ENCODE results near the gene ALDH3B1.
"Not testable (repeated sequence)": the region's sequence is repeated elsewhere in the genome, so short reads cannot be mapped to it uniquely, and the experiment has no call there.

Gene ALDH3B1, protein sequence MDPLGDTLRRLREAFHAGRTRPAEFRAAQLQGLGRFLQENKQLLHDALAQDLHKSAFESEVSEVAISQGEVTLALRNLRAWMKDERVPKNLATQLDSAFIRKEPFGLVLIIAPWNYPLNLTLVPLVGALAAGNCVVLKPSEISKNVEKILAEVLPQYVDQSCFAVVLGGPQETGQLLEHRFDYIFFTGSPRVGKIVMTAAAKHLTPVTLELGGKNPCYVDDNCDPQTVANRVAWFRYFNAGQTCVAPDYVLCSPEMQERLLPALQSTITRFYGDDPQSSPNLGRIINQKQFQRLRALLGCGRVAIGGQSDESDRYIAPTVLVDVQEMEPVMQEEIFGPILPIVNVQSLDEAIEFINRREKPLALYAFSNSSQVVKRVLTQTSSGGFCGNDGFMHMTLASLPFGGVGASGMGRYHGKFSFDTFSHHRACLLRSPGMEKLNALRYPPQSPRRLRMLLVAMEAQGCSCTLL

DNA sequence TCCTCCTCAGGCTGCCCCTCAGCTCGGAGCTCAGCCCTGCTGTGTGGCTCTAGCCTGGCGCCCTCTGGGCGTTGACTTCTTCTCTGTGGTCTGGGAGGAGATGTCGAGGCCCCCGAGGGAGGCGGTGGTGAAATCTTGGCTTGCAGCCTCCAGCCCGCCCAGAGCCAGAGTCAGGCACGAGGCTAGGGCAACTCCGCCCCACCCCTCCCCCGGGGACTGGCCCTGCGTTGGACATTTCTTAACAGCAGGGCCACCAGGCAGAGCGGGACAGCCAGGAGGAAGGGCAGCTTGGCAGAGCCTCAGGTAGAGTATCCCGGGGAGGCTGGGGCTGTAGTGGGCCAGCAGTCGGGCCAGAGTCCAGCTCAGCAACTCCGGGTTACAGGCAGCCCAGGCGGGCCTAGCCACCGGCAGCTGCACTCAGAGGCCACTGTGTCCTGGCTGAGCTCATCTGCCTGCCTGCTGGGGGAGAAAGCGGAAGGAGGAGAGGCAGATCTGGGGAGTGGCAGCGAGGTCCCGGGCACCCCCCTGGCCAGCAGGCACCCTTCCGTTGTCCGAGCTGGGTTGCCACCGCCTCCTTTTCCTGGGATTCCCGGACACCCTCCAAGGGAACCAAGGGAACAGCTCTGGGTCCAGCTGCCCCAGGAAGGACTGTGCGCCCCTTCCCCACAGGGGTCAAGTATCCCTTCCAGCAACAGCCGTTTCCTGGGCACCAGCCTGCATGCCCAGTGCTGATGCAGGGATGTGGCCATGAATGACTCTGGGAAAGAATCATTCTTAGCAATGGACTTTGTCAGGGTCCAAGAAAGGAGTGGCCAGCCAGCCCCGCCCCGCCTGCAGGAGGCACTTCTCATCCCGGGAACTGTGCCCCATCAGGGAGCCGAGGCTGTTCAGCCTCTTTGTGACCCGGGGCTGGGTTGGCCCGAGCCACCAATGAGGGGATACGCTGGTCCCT, at the start of gene ALDH3B1:
Gene ALDH3B1 (plus strand): TSS at position 238 of the 952 bp plus-strand sequence. CDS start 4,971 bp downstream, outside the sequence.
- peak; percentile 77 for DNase-seq

DNA sequence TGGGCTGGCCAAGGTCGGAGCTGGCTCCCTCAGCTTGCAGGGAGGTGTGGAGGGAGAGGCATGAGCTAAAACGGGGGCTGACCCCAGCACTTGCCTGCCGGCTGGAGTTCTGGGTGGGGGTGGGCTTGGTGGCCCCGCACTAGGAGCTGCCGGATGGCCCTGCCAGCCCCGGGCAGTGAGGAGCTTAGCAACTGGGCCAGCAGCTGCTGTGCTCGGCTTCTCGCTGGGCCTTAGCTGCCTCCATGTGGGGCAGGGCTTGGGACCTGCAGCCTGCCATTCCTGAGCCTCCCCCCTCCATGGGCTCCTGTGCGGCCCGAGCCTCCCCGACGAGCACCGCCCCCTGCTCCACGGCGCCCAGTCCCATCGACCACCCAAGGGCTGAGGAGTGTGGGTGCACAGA, 46.9 kb upstream of the ALDH3B1 start:
- DNase-seq: not testable (repeated sequence)

DNA sequence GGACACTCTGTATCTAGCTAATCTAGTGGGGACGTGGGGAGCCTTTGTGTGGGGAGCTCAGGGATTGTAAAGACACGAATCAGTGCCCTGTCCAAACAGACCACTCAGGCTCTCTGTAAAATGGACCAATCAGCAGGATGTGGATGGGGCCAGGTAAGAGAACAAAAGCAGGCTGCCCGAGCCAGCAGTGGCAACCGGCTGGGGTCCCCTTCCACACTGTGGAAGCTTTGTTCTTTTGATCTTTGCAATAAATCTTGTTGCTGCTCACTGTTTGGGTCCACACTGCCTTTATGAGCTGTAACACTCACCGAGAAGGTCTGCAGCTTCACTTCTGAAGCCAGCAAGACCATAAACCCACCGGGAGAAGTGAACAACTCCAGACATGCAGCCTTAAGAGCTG, 46.2 kb upstream of the ALDH3B1 start:
- DNase-seq: not testable (repeated sequence)

DNA sequence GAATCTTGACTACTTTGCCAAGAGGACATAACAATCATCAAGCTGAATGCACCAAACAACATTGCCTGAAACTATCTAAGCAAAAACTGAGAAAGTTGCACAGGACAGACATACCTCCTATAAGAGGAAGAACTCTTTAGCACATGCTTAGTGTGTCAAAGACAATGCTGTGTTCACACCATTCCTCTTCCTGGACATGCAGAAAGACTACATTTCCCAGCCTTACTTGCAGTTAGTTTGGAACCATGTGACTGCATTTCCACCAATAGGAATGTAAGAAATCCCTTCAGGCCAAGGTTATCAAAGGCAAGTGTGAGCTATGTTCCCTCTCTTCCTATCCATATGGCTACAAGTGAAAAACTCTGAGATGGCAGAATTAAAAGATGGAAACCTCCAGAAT, 45.4 kb upstream of the ALDH3B1 start:
- DNase-seq: not testable (repeated sequence)

DNA sequence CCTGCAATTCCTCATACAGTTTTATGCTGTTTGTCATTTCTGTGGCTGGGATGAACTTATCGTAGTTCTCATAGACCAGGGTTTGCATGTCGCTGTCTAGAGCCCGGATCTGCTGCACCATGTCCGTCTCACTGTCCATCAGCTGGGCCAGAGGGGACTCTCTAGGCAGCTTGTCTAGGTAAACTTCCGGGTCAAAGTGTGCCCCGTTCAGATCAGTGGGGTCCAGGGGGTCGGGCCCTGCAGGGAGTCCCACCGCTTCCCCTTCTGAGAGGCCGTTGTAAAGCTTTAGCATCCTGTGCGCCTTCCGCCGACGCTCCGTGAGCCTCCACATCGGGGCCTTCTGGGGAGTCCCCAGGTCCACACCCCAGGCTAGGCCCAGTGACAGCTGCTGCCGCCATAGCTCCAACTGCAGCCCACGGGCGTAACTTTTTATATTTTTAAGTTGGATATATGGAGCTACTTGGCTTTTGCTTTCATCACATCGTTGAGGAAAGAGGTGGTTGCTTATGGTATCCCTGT, 44.2 kb upstream of the ALDH3B1 start:
- DNase-seq: not testable (repeated sequence)

DNA sequence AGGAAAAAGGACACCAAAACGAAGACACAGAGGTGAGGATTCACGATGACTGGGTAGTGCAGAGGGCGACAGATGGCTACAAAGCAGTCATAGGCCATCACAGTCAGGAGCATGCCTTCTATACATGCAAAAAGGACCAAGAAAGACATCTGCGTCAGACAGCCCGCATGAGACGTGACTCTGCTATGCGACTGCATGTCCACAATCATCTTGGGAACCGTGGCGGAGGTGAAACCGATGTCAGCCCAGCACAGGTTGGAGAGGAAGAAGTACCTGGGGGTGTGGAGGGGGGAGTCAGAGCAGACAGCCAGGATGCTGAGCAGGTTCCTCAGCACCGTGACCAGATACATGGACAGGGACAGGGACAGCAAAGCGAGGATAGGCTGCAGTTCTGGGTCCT, 35.4 kb upstream of the ALDH3B1 start:
- not testable (repeated sequence) for DNase-seq

DNA sequence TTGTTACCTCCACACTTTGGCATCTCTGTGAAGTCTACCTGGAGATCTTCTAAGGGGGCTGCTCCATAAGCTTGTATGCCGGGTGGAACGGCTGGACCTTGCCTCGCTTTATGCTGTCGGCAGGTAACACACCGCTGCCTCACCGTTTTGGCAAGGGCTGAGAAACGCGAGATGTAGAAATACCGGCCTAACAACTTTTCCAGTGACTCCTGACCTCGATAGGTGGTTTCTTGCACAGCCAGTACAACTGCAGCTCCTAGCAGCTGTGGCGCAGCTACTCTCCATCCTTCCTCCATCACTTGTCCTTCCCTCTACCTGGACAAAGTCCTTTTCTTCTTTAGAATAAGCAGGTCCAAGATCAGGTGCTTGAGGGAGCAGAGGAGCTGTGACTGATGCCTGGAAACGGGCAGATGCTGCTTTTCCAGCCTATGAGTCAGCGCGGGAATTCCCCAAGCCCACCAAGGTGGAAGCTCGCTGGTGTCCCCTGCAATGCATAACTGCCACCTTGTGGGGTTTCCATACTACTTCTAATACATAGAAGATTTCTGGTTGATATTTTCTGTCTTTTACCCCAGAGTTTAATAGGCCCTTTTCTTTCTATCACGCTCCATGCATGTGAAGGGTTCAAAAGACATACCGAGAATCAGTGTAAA, 31.2 kb upstream of the ALDH3B1 start:
- not testable (repeated sequence) for DNase-seq

DNA sequence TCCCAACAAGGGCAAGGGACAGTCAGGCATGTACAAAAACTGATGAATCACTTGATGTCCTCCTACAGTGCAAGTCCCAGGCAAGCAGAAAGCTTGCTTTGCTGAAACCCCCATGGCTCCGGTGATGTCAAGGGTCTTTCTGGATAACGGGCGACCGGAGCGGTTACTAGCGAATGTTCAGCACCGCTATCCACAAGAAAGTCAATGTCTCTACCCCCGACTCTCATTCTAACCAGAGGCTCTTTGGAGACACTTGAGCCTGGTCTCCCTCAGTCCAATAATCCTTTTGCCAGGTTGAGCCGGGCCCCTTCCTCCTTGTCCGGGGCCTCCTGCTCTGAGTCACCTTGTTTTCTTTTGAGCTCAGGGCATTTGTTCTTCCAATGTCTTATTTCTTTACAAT, 28.9 kb upstream of the ALDH3B1 start:
- not testable (repeated sequence) for DNase-seq

DNA sequence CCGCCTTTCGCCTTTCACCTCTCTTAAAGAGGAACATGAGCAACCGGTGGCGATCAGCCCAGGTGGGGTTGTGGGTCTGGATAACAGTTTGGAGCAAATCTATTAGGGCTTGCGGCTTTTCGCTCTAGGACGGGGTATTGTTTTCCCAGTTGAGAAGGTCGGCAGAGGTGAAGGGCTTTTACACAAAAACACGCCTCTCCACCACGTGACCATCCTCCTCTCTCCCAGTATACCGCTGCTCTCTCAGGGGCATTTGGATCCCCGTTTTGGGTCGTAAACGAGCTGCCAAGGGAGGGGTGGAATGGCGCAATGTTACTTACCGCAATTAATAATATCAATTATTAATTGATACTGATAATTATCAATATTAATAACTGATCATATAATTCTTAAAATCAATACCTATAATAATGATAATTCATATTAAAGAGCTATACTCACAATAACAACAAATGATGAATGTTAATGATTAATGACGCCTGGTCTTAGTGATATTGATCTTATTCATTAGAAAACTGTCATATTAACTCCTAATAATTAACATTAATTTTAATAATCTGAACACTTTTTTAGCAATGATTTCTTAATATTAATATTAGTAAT, 27.8 kb upstream of the ALDH3B1 start:
- not testable (repeated sequence) for DNase-seq

DNA sequence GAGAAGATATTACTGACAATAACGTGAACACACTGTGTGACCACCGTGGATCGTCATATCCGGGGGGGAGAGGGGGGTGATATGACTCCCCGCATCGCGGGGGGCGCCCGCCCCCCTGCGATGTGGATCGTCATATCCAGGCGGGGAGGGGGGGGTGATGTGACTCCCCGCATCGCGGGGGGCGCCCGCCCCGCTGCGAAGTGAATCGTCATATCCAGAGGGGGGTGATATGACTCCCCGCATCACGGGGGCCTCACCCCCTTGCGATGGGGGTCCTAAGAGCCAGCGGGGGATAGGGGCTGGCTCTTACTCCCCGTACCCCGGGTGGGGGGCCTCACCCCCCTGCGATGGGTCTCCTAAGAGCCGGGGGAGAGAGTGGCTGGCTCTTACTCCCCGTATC, 26.2 kb upstream of the ALDH3B1 start:
- no peak for DNase-seq

DNA sequence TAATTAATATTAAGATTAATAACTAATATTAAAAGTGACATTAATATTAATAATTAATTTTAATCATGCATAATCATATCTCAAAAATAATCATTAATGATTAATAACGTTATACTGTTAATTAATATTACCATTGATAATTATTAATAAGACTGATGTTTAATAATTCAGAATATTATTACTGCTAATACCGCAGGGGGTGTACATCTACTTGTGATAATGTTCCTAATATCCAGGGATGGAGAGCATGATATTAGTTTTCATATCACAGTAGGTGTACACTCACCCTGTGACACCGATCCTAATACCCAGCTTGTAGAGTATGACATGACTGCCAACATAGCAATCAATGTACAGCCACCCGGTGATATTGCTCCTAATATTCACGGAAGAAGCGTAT, 24.8 kb upstream of the ALDH3B1 start:
- DNase-seq: not testable (repeated sequence)

DNA sequence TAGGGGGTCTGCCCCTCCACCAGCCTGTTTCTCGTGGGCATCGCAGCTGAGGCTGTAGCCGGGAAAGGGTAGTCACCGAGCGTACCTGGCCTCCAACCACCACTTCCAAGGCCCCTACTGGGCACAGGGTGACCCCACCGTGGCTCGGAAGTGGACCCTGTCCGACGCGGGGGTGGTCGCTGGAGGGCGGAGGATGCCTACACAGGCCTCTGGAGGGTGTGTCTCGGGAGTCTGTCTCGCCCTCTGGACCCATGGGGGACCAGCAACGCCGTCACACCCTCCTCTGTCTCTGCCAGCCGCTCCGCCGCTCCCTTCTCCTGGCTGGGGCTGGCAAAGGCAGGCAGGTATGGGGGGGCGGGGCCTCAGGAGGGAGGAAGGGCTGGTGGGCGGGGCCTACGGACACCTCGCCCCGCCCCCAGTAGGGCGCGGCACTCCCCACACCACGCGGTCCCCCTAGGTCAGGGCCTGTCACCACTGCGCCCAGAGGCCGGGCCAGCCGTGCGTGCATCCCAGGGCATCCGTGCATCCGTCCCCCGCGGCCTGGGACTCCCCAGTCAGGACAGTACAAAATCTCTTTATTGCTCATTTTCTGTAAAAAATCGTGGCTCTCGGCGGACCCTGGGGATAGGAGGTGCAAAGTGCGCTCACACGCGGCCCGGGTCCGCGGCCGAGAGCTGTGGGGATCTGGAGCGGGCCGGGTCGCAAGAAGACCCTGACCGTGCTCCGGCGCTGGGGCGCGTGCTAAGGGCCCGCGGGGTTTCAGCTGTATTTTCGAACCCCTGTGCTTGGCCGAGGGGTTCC, 19.4 kb upstream of the ALDH3B1 start:
- not testable (repeated sequence) for DNase-seq

DNA sequence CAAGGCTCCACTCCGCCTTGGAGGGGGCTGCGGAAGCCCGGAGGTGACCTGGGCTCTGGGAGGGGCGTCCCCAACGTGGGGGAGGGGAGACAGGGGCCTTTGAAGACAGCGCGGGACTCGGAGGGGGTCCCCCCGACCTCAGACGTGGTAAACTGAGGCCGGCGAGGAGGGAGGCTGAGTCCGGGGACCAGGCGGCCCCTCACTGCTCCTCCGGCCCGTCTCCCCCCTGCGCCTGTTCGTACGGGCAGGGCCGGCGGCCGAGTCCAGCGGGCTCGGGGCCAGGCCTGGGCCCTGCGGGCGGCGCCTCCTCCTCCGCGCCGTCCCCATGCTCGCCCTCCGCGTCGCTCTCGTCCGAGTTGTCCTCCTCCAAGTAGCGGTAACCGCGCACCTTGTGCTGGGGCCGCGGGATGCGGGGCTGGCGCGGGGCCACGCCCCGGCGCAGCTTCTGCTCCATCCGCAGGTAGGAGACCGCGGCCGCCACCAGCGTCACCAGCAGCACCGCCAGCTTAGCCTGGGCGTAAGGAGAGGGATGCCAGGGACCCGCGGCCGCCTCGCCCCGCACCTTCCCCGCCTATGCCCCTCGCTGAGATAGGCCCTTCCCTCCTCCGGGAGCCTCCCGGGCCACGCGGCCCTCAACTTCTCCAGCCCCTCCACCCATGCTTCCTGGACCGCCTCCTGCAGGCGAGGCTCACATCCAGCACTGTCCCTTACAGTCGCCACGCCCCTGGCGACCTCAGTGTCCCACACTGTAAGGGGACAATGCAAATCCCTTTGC, 18.6 kb upstream of the ALDH3B1 start:
- not testable (repeated sequence) for DNase-seq

DNA sequence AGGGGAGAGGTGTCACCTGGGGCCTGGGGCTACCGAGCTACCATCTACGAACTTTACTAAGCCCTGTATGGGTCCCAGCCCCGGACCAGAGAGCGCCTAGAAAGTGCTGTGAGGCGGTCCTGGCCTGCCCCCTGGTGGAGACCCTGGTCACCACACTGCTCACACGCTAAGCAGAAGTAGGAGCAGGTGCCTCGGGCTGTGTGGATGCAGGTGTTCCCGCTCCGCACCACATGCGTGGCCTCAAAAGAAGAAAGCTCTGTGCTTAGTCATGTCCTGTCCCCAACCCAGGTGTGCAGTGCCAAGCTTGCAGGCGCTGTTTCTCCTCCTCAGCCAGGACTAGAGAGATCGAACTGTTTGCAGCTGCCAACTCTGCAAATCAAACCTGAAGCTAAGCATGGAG, 16.3 kb upstream of the ALDH3B1 start:
- not testable (repeated sequence) for DNase-seq

DNA sequence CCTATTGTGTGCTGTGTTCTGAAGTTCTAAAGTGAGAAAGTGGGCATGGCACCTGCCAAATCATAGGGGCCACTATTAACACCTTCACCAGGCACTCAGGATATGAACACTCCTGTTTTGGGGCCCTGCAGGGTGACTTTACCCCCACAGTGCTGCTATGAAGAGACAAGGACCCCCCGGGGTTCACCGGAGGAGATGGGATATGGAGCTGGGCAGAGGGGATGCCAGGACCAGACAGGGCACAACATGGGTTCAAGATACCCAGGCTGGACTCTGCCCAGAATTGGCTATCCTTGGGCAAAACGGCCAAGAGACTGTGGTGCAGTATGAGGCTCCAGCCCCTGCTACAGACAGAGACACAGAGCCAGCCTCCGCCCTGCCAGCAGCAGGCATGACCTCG, 15.7 kb upstream of the ALDH3B1 start:
- DNase-seq: not testable (repeated sequence)

DNA sequence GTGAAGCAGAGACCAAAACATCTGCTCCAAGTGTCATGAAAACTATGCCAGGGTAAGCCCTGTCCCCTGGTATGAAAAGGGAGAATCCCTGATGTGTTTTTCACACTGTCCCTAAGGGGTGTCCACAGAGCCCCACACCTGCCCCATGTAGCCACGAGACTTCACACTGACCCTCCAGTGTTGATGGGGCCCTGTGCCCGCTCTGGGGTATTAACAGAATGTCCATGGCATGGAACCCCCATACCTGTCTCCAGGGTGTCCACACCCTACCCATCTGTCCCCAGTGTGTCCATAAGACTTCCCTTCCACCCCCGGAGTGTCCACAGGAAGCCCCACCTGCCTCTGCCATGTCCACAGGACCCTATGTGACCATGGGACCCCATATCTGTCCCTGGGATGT, 15.0 kb upstream of the ALDH3B1 start:
- DNase-seq: not testable (repeated sequence)

DNA sequence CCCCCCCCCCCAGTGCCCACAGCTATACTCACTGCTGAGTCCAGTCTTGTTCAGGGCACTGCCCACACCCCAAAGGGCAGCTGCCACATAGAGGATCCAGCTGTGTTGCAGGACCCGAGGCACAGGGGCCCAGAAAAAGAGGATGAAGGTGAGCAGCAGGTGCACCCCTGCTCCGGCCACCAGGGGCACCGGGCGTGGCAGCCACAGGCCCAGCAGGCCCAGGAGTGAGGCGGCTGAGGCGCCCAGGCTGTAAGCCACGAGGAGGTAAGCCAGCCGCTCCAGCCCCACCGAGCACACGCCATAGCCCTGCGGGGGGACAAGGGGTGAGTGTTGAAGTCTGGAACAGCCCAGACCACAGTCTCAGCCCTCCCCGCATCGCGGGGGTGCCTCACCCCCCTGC, 14.5 kb upstream of the ALDH3B1 start:
- DNase-seq: not testable (repeated sequence)

DNA sequence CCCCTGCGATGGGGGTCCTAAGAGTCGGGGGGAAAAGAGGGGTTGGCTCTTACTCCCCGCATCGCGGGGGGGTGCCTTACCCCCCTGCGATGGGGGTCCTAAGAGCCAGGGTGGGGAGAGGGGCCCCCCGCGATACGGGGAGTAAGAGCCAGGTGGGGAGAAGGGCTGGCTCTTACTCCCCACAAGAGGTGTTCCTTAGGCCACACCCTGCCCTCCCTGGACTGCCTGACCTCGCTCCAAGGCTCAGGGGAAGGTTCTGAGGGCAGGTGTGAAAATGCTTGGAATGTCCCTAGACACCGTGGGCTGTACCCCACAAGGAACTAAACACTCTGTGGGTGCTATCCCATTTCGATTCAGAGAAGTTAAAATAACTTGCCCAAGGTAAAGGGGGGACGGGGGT, 14.1 kb upstream of the ALDH3B1 start:
- DNase-seq: no peak

DNA sequence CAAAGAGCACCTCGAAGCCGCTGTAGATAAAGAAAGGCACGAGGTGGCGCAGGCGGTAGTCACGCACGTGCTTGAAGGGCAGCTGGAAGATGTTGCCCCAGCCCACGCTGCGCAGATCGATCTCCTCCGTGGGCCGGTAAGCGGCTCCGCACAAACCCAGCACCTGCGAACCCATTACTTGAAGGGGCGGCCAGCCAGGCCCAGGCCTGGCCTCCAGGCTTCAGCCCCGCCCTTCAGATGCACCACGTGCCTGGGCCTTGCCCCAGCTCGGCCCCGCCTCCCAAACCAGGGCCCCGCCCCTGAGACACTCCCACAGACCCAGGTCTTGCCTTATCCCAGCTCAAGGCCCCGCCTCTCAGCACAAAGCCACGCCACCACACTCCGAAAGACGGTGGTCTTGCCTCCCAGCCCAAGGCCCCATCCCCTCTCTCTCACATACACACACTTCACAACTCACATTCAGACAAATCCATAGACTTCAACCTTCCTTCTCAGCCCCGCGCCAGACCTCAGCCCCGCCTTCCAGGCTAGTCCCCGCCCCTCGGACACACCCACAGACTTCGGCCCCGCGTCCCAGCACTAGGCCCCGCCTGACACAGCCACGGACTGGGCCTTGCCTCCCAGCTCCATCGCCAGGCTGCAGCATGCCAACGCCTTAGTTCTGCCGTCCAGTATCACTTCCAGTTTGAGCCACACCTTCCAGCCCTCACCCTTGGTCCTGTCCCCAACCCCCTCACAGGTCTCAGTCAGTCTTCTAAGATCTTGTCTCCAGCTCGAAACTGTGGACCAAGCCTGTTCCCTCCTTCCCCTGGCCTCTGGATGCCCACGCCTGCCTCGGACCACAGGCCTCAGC, 13.3 kb upstream of the ALDH3B1 start:
- DNase-seq: no peak

Measured in HCEC 1CT (cell line).